Suprapubic skin (tissue), 3 donors: ENCODE measurements around the gene VILL.

Experiments used
- CTCF ChIP-seq, 2 donors: fragments of 200-600 bp in 1 of 2; fragments of 450-650 bp in 1 of 2; sonication (generic) in 1 of 2; IDR thresholded peaks; one replicate each; pipeline ENCODE4 v1.5.1; 2016 to 2019; ENCODE audit warnings: antibody characterized with exemption in 2 of 2, mild to moderate bottlenecking in 1 of 2, moderate library complexity in 1 of 2
- EP300 ChIP-seq: sonication (generic); formaldehyde crosslinking; IDR thresholded peaks from one replicate; pipeline ENCODE4 v1.6.1; 2017; ENCODE audit warnings: antibody characterized with exemption
- POLR2A ChIP-seq, 2 donors: fragments of 450-650 bp; IDR thresholded peaks; one replicate each; pipeline ENCODE4 v1.6.1; 2017; ENCODE audit warnings: antibody characterized with exemption in 2 of 2, mild to moderate bottlenecking in 2 of 2, moderate library complexity in 2 of 2

- TF ChIP-seq CTCF (IDR thresholded peaks at IDR 0.05), result no peak
- no peak for TF ChIP-seq POLR2A (IDR thresholded peaks at IDR 0.05)
- TF ChIP-seq EP300, result no peak
These were observed 19.1 kb upstream of the VILL start for GRCh38 chr3:37971467-37971866.
